D721Med (cell line): ENCODE results near the gene NR1D2.

Experiments used
- DNase-seq: peaks from one replicate; pipeline ENCODE4 v3.0.0; 2011; ENCODE audit warnings: low spot score; ENCODE audit not compliant: insufficient read length
- FAIRE-seq: peaks from 2 replicates; lab custom pipeline; 2011; peaks lifted over from hg19 to GRCh38; lab: Jason Lieb, UNC
- TF ChIP-seq, protein P1 (sequence below): IDR thresholded peaks from 2 replicates; pipeline ENCODE4 v1.5.1; 2012; ENCODE audit warnings: mild to moderate bottlenecking, control low read depth; ENCODE audit not compliant: insufficient read depth; ENCODE audit errors: missing control alignments

The NR1D2 gene

GRCh38 chr3:23991683-23992628, 46.9 kb downstream of the NR1D2 start:
- TF ChIP-seq, protein P1, sequence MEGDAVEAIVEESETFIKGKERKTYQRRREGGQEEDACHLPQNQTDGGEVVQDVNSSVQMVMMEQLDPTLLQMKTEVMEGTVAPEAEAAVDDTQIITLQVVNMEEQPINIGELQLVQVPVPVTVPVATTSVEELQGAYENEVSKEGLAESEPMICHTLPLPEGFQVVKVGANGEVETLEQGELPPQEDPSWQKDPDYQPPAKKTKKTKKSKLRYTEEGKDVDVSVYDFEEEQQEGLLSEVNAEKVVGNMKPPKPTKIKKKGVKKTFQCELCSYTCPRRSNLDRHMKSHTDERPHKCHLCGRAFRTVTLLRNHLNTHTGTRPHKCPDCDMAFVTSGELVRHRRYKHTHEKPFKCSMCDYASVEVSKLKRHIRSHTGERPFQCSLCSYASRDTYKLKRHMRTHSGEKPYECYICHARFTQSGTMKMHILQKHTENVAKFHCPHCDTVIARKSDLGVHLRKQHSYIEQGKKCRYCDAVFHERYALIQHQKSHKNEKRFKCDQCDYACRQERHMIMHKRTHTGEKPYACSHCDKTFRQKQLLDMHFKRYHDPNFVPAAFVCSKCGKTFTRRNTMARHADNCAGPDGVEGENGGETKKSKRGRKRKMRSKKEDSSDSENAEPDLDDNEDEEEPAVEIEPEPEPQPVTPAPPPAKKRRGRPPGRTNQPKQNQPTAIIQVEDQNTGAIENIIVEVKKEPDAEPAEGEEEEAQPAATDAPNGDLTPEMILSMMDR, result no peak
- no peak for DNase-seq
- peak; percentile 11 for FAIRE-seq

- FAIRE-seq (no peak), DNase-seq (no peak)
- TF ChIP-seq, protein P1, result no peak
Measured at GRCh38 chr3:23993556-23994243, 48.6 kb downstream of the NR1D2 start.

- TF ChIP-seq, protein P1, result no peak
- no peak for DNase-seq
- FAIRE-seq, result no peak
Measured at GRCh38 chr3:23994244-23994569, 49.1 kb downstream of the NR1D2 start.

DNA sequence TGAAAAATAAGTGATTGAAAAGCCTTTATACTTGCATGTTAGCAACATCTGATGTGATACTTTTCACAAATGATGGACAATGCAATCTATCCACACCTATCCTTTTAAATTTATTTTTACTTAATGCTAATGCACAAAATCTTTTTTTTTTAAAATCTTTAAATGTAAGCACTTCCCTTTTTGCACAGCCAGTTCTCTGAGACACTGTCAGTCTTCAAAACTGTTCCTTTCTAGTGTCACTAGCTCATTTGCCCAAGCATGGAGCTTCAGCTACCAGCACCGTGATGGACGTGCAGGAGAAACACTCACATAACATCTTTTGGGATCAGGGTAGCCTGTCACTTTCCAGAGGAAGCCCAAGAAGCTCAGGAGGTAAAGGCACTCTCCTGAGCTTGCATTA, 50.1 kb downstream of the NR1D2 start:
- TF ChIP-seq, protein P1, result no peak
- FAIRE-seq, result no peak
- DNase-seq, result no peak

DNA sequence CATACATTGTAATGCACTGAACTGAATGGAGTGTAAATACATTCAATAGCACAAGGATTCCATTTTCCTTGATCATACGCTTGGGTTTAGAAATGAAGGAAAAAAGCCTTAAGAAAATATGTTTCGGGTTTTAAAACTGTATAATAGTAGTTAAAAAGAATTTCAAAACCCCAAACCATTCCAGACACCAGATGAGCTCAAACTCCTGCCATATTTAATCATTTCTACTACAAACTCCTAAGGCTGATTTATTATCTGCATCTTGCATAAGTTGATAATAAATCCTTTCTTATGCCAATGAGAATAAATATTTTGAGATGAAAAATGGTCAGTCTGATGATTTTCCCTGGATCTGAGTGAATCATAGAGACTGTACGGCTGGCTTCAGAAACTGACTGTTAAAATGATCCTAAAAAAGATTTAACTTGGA, 51.0 kb downstream of the NR1D2 start:
- TF ChIP-seq, protein P1, result no peak
- DNase-seq (no peak), FAIRE-seq (no peak)

- FAIRE-seq (no peak), DNase-seq (no peak)
- TF ChIP-seq, protein P1, result peak; percentile 99
Measured at GRCh38 chr3:23999012-23999641, 54.0 kb downstream of the NR1D2 start.
